Medulla oblongata (tissue), 1 donor: ENCODE measurements around the gene ERF.
A peak's percentile ranks its signal among the peaks of the same experiment; 100 is the strongest.

ENCODE experiments used
- DNase-seq: peaks from one replicate; pipeline ENCODE4 v3.0.0-alpha.2; 2015; ENCODE audit errors: extremely low spot score

ERF gene

DNA sequence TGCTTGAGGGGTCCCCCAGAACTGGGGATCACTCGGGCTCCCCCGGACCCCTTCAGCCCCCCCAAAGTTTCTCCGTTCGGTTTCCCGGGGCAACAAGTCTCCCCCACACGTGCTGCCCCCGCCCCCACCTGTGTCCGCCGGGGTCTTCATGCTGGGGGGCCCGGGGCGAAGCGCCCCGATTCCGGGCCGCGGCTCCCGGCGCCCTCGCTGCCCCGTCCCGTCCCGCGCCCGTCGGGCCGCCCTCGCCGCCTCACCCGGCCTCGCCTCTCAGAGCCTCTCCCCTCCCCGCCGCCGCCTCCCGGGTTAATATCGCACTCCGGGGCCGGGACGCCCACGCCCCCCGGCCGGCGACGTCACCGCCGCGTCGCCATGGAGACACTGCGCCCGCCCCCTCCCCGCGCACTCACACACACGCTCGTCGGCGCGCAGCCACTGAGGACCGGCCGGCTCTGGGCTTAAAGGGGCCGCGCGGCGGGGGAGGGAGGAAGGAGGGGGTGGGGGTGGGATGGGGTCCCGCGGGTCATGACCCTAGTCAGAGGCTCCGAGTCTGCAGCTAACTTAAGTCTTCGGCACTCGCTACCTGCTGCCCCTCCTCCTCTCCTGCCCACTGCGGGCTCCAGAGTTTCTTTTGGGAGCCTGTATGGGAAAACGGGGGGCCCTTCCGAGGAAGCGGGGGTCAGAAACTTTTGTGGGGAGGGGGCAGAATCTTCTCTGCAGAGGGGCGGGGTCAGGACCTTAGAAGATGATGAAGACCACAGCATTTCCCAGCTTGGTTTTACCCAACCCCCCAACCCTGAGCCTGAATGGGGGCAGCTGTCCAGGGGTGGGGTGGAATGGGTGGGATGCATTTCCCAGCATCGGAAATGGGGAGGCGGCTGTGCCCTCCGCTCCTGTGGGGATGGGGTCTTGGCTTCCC is at the start of gene ERF:
ERF (minus strand) TSS at position 279 of the 916 bp plus-strand sequence; CDS start at position 150, 129 bp downstream.
- peak; percentile 95 for DNase-seq

GRCh38 chr19:42303876-42304275 is 48.9 kb upstream of the ERF start:
- DNase-seq: no peak

- DNase-seq: no peak
Observed at GRCh38 chr19:42303101-42303464, 48.2 kb upstream of the ERF start.

DNA sequence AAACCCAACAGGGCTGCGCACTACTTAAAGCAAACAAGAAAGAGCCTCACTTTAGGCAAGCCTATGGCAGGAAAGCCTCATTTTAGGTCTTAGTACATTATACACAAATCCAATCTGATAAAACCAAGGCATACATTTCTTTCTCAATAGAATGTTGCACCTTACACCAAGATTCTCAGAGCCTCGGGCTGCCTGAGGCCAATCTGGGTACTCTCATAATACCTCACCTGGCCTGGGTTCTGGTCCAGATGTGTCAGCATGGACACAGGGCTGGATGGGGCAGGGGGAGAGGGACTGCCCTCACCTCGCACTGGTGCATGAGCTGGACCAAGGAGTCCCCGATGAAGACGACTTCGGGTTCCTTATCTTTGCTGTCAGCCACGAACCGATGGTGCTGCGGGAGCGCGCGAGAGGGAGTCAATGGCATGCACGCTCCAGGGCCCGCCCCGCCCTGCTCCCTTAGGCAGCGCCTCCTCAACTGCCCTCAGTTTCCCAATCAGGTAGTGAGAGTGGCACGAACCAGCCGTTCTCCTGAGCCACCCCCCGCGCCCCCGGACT is 46.8 kb upstream of the ERF start, which contains the start of gene PRR19:
PRR19 (plus strand) TSS at position 487 of the 558 bp plus-strand sequence. CDS start 7,453 bp downstream, outside the sequence.
- DNase-seq: no peak

DNA sequence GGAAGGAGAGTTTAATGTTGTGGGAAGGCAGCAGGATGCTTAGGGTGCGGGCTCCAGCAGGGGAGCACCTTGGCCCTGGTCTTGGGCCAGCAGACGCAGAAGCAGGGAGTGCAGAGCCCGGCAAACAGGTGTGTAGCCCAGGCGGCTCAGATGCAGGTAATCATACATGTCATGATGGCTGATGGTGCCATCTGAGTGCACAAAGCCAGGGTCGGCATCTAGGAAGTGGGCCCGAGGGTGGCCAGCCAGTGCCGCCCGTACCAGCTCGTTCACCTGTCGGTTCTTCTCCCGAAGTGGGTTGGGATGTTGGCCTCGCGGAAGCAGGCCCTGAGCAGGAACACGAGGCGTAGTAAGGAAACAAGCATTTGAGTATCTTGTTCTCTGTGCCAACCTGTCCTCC is 42.1 kb upstream of the ERF start:
- no peak for DNase-seq

DNA sequence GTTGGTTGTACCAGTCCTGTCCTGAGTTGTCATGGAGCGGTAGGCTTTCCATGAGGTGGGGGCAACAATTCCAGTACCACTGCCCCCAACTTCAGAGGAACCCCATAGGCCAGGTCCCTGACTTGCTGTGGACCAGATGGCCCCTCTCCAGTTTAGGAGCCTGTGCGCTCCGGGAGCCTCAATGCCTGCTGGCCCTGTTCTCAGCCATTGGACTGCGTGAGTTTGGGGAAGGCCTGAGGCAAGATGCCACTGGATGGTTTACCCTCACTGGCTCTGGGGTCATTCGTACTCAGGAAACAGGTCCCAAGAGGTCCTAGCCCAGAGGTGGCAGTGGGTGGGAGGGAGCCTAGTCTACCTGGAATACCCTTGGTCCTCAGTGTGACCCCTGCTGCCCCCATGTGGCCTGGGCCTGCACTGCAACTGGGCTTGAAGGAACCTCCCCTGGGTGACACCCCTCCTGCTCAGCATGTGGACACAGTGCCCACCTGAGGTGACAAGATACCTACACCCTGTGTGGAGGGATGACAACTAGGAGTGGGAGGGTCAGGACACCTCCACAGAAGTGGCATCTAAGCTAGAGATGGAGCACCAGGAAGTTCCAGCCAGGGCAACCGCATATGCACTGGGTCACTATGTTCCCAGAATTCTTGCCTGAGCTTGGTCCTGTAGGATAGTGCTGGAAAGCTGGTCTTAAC is 41.0 kb upstream of the ERF start:
- peak; percentile 80 for DNase-seq

GRCh38 chr19:42295342-42295741 is 40.4 kb upstream of the ERF start:
- DNase-seq: no peak

DNA sequence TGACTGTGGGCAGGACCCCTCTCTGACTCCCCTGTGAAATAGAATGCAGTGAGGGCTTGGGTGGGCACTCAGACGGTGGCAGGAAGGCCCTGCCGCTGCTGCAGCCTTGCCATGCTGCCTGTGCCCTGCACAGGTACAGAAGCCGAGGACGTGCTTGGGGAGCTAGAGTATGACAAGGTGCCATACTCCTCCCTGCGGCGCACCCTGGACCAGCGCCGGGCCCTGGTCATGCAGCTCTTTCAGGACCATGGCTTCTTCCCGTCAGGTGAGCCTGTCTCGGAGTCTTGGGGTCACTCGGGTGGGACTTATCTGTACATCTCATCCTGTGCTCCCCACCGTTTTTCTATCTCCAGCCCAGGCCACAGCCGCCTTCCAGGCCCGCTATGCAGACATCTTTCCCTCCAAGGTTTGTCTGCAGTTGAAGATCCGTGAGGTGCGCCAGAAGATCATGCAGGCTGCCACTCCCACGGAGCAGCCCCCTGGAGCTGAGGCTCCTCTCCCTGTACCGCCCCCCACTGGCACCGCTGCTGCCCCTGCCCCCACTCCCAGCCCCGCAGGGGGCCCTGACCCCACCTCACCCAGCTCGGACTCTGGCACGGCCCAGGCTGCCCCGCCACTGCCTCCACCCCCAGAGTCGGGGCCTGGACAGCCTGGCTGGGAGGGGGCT is 39.7 kb upstream of the ERF start:
- DNase-seq: no peak

- DNase-seq: no peak
Observed at GRCh38 chr19:42293948-42294347, 39.0 kb upstream of the ERF start.

GRCh38 chr19:42293540-42293939 is 38.6 kb upstream of the ERF start:
- DNase-seq: no peak

- no peak for DNase-seq
Observed at GRCh38 chr19:42292963-42293362, 38.0 kb upstream of the ERF start.

DNA sequence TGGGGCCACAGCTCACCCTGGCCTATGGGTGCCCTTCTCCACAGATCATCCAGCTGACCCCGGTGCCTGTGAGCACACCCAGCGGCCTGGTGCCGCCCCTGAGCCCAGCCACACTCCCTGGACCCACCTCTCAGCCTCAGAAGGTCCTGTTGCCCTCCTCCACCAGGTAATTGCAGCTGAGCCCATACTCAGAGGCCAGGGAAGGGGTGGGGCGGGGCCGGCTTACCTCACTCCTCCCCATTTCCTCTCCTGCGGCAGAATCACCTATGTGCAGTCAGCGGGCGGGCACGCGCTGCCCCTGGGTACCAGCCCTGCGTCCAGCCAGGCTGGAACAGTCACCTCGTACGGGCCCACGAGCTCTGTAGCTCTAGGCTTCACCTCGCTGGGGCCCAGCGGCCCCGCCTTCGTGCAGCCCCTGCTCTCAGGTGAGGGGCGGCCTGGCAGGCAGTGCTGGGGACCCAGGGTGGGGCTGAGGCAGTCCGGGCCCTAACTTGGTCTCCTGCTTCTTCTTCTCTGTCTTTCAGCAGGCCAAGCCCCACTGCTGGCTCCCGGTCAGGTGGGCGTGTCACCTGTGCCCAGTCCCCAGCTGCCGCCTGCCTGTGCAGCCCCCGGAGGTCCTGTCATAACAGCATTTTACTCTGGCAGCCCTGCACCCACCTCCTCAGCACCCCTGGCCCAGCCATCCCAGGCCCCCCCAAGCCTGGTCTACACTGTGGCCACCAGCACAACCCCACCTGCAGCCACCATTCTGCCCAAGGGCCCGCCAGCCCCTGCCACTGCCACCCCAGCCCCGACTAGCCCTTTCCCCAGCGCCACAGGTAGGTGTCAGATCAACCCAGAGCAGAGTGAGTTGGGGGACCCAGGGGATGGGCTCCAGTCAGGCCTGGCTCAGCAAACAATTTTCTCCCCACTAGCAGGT is 37.4 kb upstream of the ERF start:
- DNase-seq: no peak

- no peak for DNase-seq
Observed at GRCh38 chr19:42291435-42291810, 36.5 kb upstream of the ERF start.

GRCh38 chr19:42290523-42291434 is 35.9 kb upstream of the ERF start:
- no peak for DNase-seq

DNA sequence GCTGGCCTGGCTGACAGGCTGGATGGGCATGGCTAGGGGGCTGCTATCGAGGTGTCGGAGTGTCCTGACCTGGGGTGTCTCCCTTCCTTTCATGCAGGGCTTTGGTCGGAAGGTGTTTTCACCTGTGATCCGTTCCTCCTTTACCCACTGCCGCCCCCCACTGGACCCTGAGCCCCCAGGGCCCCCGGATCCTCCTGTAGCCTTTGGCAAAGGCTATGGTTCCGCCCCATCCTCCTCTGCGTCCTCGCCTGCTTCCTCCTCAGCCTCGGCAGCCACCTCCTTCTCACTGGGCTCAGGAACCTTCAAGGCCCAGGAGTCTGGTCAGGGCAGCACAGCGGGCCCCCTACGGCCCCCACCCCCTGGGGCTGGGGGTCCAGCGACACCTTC is 35.2 kb upstream of the ERF start:
- no peak for DNase-seq

DNA sequence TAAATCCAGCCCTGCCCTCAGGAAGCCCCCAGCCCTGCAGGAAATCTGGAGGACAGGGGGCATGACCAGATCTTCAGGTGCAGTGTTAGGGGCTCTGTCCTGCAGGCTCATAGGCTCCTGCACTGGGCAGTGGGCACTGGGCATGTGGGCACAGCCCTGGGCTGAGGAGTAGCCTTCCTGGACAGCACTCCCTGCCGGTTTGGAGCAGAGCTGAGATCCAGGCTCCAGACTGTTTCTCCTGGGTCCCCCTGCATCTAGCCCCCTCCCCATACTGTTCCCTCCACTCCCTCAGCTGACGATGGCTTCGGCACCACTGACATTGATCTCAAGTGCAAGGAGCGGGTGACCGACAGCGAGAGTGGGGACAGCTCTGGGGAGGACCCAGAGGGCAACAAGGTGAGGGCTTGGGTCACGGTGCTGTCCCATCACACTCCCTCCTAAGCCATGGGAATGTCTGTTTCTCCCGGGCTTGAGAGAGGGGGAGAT is 34.7 kb upstream of the ERF start:
- DNase-seq: no peak

DNA sequence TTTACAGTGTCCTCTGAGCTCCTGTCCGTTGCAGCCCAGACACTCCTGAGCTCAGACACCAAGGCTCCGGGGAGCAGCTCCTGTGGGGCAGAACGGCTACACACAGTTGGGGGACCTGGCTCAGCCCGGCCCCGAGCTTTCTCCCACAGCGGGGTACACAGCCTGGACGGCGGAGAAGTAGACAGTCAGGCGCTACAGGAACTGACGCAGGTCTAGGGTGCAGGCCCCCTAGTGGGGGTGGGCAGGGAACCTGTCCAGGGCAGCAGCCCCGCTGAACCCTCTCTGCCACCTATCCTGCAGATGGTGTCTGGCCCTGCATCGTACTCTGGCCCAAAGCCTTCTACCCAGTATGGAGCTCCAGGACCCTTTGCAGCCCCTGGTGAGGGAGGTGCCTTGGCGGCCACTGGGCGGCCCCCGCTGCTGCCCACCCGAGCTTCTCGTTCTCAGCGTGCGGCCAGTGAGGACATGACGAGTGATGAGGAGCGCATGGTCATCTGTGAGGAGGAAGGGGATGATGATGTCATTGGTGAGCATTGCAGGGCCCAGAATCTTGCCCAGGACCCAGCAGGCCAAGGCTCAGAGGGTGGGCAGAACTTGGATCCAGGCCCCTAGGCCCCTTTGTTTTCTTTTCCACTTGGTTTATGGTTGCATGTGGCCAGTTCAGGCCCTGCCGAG is 34.1 kb upstream of the ERF start:
- DNase-seq: no peak

- DNase-seq: no peak
Observed at GRCh38 chr19:42288387-42288786, 33.5 kb upstream of the ERF start.

DNA sequence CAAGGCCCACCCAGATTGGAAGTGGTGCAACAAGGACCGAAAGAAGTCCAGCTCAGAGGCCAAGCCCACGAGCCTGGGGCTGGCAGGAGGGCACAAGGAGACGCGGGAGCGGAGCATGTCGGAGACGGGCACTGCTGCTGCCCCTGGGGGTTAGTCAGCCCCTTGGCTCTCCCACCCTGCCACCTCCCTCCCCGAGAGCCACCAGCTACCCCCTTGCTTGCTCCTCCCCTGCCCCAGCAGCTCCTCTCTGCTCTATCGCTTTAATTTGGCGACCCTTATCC is 32.8 kb upstream of the ERF start:
- DNase-seq: no peak
